Stimulated activated CD4-positive, alpha-beta T cell treated with anti-CD3 and anti-CD28 coated beads, Interleukin-12 subunit alpha, Interleukin-12 subunit beta, amount 100 ng/mL, for 24 hours (primary cell): ENCODE measurements around the gene SPO11.
A peak's percentile ranks its signal among the peaks of the same experiment; 100 is the strongest.

Experiments
- DNase-seq, 2 experiments: peaks; one replicate each; pipeline ENCODE4 v3.0.0-alpha.2; 2020; ENCODE audit warnings: low read depth in 2 of 2

SPO11 gene

GRCh38 chr20:57391439-57392301 is 62.1 kb downstream of the SPO11 start:
- DNase-seq: no peak

GRCh38 chr20:57392512-57393271 is 63.1 kb downstream of the SPO11 start:
- DNase-seq: peak; percentile 55 to 61
